ENCODE results near the gene RFC2. TPM values are rescaled to one million over a fixed set of nuclear protein-coding genes. Genes with fewer than 3 reads are reported as not detected.

Gene RFC2
- total and polyA plus RNA-seq, 10 of the 15 experiments (the other 5 are each of a cell fraction or from before 2014, with no cell fraction given) = 25.8 to 145 (median 90.9) TPM

DNA sequence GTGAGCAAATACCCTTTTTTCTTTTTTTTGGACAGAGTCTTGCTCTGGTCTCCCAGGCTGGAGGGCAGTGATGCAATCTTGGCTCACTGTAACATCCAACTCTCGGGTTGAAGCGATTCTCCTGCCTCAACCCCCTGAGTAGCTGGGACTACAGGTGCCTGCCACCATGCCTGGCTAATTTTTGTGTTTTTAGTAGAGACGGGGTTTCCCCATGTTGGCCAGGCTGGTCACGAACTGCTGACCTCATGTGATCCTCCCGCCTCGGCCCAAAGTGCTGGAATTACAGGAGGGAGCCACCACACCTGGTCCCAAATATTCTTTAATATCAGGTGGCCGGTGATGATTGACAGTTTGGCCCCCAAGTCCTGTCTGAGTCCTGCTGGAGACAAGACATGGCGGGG is 37.8 kb downstream of the RFC2 start:
- DNase-seq (ENCODE audit: low read depth, low spot score) (no peak), FAIRE-seq (no peak), ATAC-seq (peak; percentile 34)
- Histone ChIP-seq H3K79me2 (ENCODE audit: control insufficient read depth, insufficient read depth, low read length) (peaks cover 64% of the 10 kb centered on the region), H3K4me3 (peak overlapping the region; percentile 71), H3K27me3 (replicated peaks in 1 of 2; ENCODE audit: control insufficient read depth in 2 of 2, insufficient read depth in 2 of 2, low read length in 1 of 2) (no peaks in the 10 kb centered on the region), H3K36me3 (ENCODE audit: control insufficient read depth in 2 of 2, insufficient read depth in 2 of 2, low read length in 1 of 2) (peaks cover 17 to 29% of the 10 kb centered on the region in 2 experiments), H2AFZ (ENCODE audit: control insufficient read depth, low read depth, low read length) (no peak overlapping the region), H3K27ac (ENCODE audit: control insufficient read depth, insufficient read depth) (peak overlapping the region; percentile 95), H3K9ac (ENCODE audit: control insufficient read depth, insufficient read depth, low read length) (peak overlapping the region; percentile 71), H3K9me3 (replicated peaks; ENCODE audit: control insufficient read depth, insufficient read depth, low read length) (no peaks in the 10 kb centered on the region), H3K4me2 (ENCODE audit: control insufficient read depth, insufficient read depth) (peak overlapping the region; percentile 88), H4K20me1 (ENCODE audit: control insufficient read depth, insufficient read depth) (no peaks in the 10 kb centered on the region), H3K4me1 (ENCODE audit: control insufficient read depth, insufficient read depth, low read length) (peaks cover 44% of the 10 kb centered on the region)
- in situ Hi-C loops (cut with MboI) = no loop called here
- ChIA-PET RAD21 (ENCODE audit: unreplicated experiment) (interaction anchor here (1.1 to 3.1 kb wide), 5 partner anchors 10 to 72 kb away, joined by 3 to 29 read pairs (median 11); partner anchors contain the start of gene CLIP2), SMC1A (ENCODE audit: uncharacterized antibody, unreplicated experiment) (interaction anchor here (1.0 to 2.8 kb wide), 6 partner anchors 13 to 69 kb away, joined by 3 to 14 read pairs (median 4); no protein-coding TSS in a partner anchor), POLR2A (interaction anchor here (0.6 to 4.8 kb wide), 7 partner anchors 9 to 76 kb away, joined by 3 to 37 read pairs (median 14); no protein-coding TSS in a partner anchor), CTCF (interaction anchor here (1.8 to 3.0 kb wide), 2 partner anchors 9 to 72 kb away, joined by 5 to 17 read pairs; partner anchors contain the start of gene CLIP2)
- WGBS (ENCODE audit: insufficient coverage, insufficient replicate concordance, low lambda C conversion rate, missing lambda C conversion rate) = 1% methylated on average over 8 of the region's 8 CpGs
- no TSS peak for BruUV-seq (replicated peaks)
- intact Hi-C loops (cut with micrococcal nuclease; ENCODE audit: unreplicated experiment) = loop anchor here (2.0 to 5.0 kb wide), 3 partner anchors 36 to 68 kb away; partner anchors contain the start of gene RFC2
- TF ChIP-seq, protein P1, sequence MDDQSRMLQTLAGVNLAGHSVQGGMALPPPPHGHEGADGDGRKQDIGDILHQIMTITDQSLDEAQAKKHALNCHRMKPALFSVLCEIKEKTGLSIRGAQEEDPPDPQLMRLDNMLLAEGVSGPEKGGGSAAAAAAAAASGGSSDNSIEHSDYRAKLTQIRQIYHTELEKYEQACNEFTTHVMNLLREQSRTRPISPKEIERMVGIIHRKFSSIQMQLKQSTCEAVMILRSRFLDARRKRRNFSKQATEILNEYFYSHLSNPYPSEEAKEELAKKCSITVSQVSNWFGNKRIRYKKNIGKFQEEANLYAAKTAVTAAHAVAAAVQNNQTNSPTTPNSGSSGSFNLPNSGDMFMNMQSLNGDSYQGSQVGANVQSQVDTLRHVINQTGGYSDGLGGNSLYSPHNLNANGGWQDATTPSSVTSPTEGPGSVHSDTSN (IDR thresholded peaks at IDR 0.05; ENCODE audit: insufficient replicate concordance, low read depth, low read length) = peak; percentile 10
- no peak for TF ChIP-seq SMAD1 (IDR thresholded peaks at IDR 0.05; ENCODE audit: low read depth, partially characterized antibody)
- TF ChIP-seq, protein P2, sequence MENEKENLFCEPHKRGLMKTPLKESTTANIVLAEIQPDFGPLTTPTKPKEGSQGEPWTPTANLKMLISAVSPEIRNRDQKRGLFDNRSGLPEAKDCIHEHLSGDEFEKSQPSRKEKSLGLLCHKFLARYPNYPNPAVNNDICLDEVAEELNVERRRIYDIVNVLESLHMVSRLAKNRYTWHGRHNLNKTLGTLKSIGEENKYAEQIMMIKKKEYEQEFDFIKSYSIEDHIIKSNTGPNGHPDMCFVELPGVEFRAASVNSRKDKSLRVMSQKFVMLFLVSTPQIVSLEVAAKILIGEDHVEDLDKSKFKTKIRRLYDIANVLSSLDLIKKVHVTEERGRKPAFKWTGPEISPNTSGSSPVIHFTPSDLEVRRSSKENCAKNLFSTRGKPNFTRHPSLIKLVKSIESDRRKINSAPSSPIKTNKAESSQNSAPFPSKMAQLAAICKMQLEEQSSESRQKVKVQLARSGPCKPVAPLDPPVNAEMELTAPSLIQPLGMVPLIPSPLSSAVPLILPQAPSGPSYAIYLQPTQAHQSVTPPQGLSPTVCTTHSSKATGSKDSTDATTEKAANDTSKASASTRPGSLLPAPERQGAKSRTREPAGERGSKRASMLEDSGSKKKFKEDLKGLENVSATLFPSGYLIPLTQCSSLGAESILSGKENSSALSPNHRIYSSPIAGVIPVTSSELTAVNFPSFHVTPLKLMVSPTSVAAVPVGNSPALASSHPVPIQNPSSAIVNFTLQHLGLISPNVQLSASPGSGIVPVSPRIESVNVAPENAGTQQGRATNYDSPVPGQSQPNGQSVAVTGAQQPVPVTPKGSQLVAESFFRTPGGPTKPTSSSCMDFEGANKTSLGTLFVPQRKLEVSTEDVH (IDR thresholded peaks at IDR 0.05; ENCODE audit: low read depth, partially characterized antibody) = no peak
- TF ChIP-seq CBFB (IDR thresholded peaks at IDR 0.05; ENCODE audit: low read depth) = no peak
- TF ChIP-seq CEBPB (IDR thresholded peaks at IDR 0.05; ENCODE audit: borderline replicate concordance in 1 of 2, low read depth in 2 of 2, low read length in 2 of 2) = peak in 1 of 2 experiments; percentile 47; a peak in 1 of 4 replicates
- no peak for TF ChIP-seq IRF3 (IDR thresholded peaks at IDR 0.05)
- no peak for TF ChIP-seq NR2C2 (IDR thresholded peaks at IDR 0.05; ENCODE audit: borderline replicate concordance, control insufficient read depth, insufficient read length, low read depth)
- TF ChIP-seq REST (IDR thresholded peaks at IDR 0.05; ENCODE audit: low read depth, low read length) = no peak
- TF ChIP-seq MYB (IDR thresholded peaks at IDR 0.05; ENCODE audit: borderline replicate concordance, low read depth, low read length) = no peak
- TF ChIP-seq RELA (IDR thresholded peaks at IDR 0.05; ENCODE audit: borderline replicate concordance, partially characterized antibody) = peak; percentile 30
- peak; percentile 29; the same call in 1 of the 2 replicates for TF ChIP-seq DPF2 (IDR thresholded peaks at IDR 0.05)
- TF ChIP-seq, protein P3, sequence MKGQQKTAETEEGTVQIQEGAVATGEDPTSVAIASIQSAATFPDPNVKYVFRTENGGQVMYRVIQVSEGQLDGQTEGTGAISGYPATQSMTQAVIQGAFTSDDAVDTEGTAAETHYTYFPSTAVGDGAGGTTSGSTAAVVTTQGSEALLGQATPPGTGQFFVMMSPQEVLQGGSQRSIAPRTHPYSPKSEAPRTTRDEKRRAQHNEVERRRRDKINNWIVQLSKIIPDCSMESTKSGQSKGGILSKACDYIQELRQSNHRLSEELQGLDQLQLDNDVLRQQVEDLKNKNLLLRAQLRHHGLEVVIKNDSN (IDR thresholded peaks at IDR 0.05; ENCODE audit: borderline replicate concordance, extremely low read length, insufficient read depth, low read depth, low read length) = no peak
- peak; percentile 70 for TF ChIP-seq NR2F1 (conservative IDR thresholded peaks at IDR 0.05)
